Smooth muscle cell (in vitro differentiated cells): Measurements from ENCODE around the gene TTYH3. TPM values are rescaled to one million over a fixed set of nuclear protein-coding genes. Genes with fewer than 3 reads are reported as not detected.

Experiments
- DNase-seq: peaks from one replicate; lab custom pipeline; 2025; ENCODE audit not compliant: unreplicated experiment; lab: John Stamatoyannopoulos, UW
- H2AFZ ChIP-seq: fragments of 200-600 bp; sonication (generic); 2 replicates; pipeline ENCODE4 v1.6.0; 2016; ENCODE audit warnings: antibody characterized with exemption, low read depth, mild to moderate bottlenecking
- H3F3A ChIP-seq: fragments of 200-600 bp; sonication (generic); 2 replicates; pipeline ENCODE4 v1.6.0; 2017; ENCODE audit warnings: antibody characterized with exemption, low read depth
- H3K27ac ChIP-seq: fragments of 200-600 bp; sonication (generic); 2 replicates; pipeline ENCODE4 v1.5.1; 2016; ENCODE audit warnings: low read depth, mild to moderate bottlenecking
- H3K27me3 ChIP-seq: fragments of 200-600 bp; sonication (generic); 2 replicates; pipeline ENCODE4 v1.6.1; 2016; ENCODE audit warnings: low read depth, mild to moderate bottlenecking
- H3K36me3 ChIP-seq: fragments of 200-600 bp; sonication (generic); 2 replicates; pipeline ENCODE4 v1.5.1; 2016; ENCODE audit warnings: low read depth
- H3K4me1 ChIP-seq: fragments of 200-600 bp; sonication (generic); 2 replicates; pipeline ENCODE4 v1.5.1; 2016; ENCODE audit warnings: low read depth
- H3K4me2 ChIP-seq: fragments of 200-600 bp; sonication (generic); 2 replicates; pipeline ENCODE4 v1.6.0; 2016; ENCODE audit warnings: mild to moderate bottlenecking
- H3K4me3 ChIP-seq: fragments of 200-600 bp; sonication (generic); 2 replicates; pipeline ENCODE4 v1.5.1; 2016; ENCODE audit warnings: mild to moderate bottlenecking
- H3K79me2 ChIP-seq: fragments of 200-600 bp; sonication (generic); 2 replicates; pipeline ENCODE4 v1.6.0; 2016; ENCODE audit warnings: low read depth, mild to moderate bottlenecking
- H3K9ac ChIP-seq: fragments of 200-600 bp; sonication (generic); 2 replicates; pipeline ENCODE4 v1.6.0; 2016; ENCODE audit warnings: low read depth
- H3K9me3 ChIP-seq: fragments of 200-600 bp; sonication (generic); replicated peaks from 2 replicates; pipeline ENCODE4 v1.5.1; 2016; ENCODE audit warnings: low read depth
- H4K20me1 ChIP-seq: fragments of 200-600 bp; sonication (generic); 2 replicates; pipeline ENCODE4 v1.6.0; 2016; ENCODE audit warnings: low read depth
- CTCF ChIP-seq: fragments of 200-600 bp; sonication (generic); IDR thresholded peaks from 2 replicates; pipeline ENCODE4 v1.5.1; 2017; ENCODE audit warnings: borderline replicate concordance, mild to moderate bottlenecking, antibody characterized with exemption; ENCODE audit not compliant: insufficient read depth, poor library complexity, severe bottlenecking
- WGBS: methylation state at CpG from one replicate; pipeline ENCODE4 v1.1.7; 2016; ENCODE audit warnings: low lambda C conversion rate; 5-methylcytosine and 5-hydroxymethylcytosine counted together
- polyA plus RNA-seq: library from polyadenylated mRNA; unstranded; fragments of >200 nt; fragmentation: Nextera tagmentation; extraction: Ambion mirVana; gene quantifications from 2 replicates; pipeline ENCODE4 v1.2.1, GENCODE V29; 2016
- total RNA-seq: library from RNA; depleted of rRNA; stranded (reverse); fragments of >200 nt; gene quantifications from 2 replicates; pipeline ENCODE4 v1.2.3, GENCODE V29; 2014

TTYH3 gene
- total and polyA plus RNA-seq, 2 experiments from 2014 or later, result 51.5 to 179 TPM

GRCh38 chr7:2627258-2628129 is 4.3 kb upstream of the TTYH3 start:
- H3K79me2 ChIP-seq, result peaks cover 5% of the 10 kb centered on the region
- WGBS, result 77% methylated on average over 9 of the region's 9 CpGs
- no peak overlapping the region for H3K4me3 ChIP-seq
- H3K4me2 ChIP-seq, result no peak overlapping the region
- peaks cover 7% of the 10 kb centered on the region for H3F3A ChIP-seq
- no peaks in the 10 kb centered on the region for H3K9me3 ChIP-seq
- H3K4me1 ChIP-seq, result peaks cover 3% of the 10 kb centered on the region
- DNase-seq, result no peak
- no peak overlapping the region for H3K27ac ChIP-seq
- no peaks in the 10 kb centered on the region for H3K27me3 ChIP-seq
- no peak overlapping the region for H3K9ac ChIP-seq
- H3K36me3 ChIP-seq, result no peaks in the 10 kb centered on the region
- peaks cover 3% of the 10 kb centered on the region for H4K20me1 ChIP-seq
- no peak overlapping the region for H2AFZ ChIP-seq
- TF ChIP-seq CTCF, result no peak

- no peak overlapping the region for H3K4me2 ChIP-seq
- H3K4me1 ChIP-seq, result peaks cover 3% of the 10 kb centered on the region
- no peak overlapping the region for H2AFZ ChIP-seq
- no peak for TF ChIP-seq CTCF
- WGBS, result 77% methylated on average over 12 of the region's 12 CpGs
- H4K20me1 ChIP-seq, result peaks cover 9% of the 10 kb centered on the region
- no peak for DNase-seq
- no peak overlapping the region for H3K4me3 ChIP-seq
- H3F3A ChIP-seq, result peaks cover 7% of the 10 kb centered on the region
- no peaks in the 10 kb centered on the region for H3K9me3 ChIP-seq
- peaks cover 11% of the 10 kb centered on the region for H3K79me2 ChIP-seq
- H3K9ac ChIP-seq, result no peak overlapping the region
- H3K27me3 ChIP-seq, result no peaks in the 10 kb centered on the region
- no peaks in the 10 kb centered on the region for H3K36me3 ChIP-seq
- H3K27ac ChIP-seq, result no peak overlapping the region
Observed at GRCh38 chr7:2628130-2628482, 3.7 kb upstream of the TTYH3 start.

GRCh38 chr7:2628891-2629290 is 2.9 kb upstream of the TTYH3 start:
- TF ChIP-seq CTCF, result no peak
- Histone ChIP-seq H3K4me1 (peaks cover 7% of the 10 kb centered on the region), H3K79me2 (peaks cover 15% of the 10 kb centered on the region)

More at GRCh38 chr7:2628891-2629290, 2.9 kb upstream of the TTYH3 start:
- H3K4me3 ChIP-seq, result no peak overlapping the region
- no peak overlapping the region for H3K27ac ChIP-seq
- H3K36me3 ChIP-seq, result no peaks in the 10 kb centered on the region
- no peak for DNase-seq
- H3K4me2 ChIP-seq, result no peak overlapping the region
- H4K20me1 ChIP-seq, result peaks cover 17% of the 10 kb centered on the region
- H3K9me3 ChIP-seq, result no peaks in the 10 kb centered on the region
- H3K9ac ChIP-seq, result no peak overlapping the region
- no peak overlapping the region for H2AFZ ChIP-seq
- peaks cover 12% of the 10 kb centered on the region for H3F3A ChIP-seq
- H3K27me3 ChIP-seq, result no peaks in the 10 kb centered on the region
- WGBS, result 94% methylated on average over 7 of the region's 7 CpGs
